Measurements from ENCODE around the gene TBCD. TPM values are rescaled to one million over a fixed set of nuclear protein-coding genes. Genes with fewer than 3 reads are reported as not detected.
"Not testable (repeated sequence)": the region's sequence is repeated elsewhere in the genome, so short reads cannot be mapped to it uniquely, and the experiment has no call there.

Gene TBCD
- polyA plus RNA-seq, 2 of the 4 experiments (the other 2 are of a cell fraction) = 33.5 to 49.1 TPM

DNA sequence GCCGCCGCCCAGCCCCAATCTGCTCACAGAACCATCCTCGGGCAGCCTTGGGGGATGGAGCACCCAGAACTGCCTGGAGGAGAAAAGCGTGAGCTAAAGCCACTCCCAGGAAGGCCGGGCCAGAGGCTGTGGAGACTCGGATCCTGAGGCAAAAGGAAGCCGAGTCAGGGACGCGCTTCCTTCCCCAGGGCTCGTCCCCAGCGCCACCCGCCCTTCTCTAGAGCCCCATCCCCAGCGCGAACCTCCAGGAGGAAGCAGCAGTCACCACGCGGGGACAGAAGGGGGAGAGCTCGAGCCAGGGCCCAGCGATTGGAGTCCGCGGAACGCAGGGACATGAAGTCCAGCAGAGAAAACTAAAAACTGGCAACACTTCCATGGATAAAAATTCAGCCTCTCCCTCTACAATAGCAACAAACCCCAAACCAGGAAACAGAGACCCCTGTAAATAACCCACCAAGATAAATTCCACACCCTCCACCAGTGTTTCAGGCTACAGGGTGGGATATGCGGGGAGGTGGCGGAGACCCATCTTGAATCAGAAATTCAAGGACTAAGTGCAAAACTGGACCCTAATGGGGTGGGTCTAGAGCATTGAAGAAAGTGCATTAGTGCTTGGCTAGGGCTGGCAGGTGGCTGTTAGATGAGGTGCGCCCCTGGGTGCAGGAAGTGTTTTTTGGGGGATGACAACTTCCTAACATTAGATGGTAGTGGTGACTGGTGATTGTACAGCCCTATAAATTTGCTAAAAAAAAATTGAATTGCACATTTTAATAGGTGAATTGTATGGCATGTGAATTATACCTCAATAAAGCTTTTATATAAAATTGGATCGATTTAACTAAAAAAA is 211.5 kb downstream of the TBCD start:
- WGBS (ENCODE audit: missing lambda C conversion rate) = 83% methylated on average over 25 of the region's 25 CpGs
- ChIA-PET POLR2A (no interaction called here), CTCF (interaction anchor here (0.8 to 0.9 kb wide), 2 partner anchors 23 to 181 kb away, joined by 3 read pairs; no protein-coding TSS in a partner anchor)
- Histone ChIP-seq H3K9me3 (no peaks in the 10 kb centered on the region), H3K4me2 (no peak overlapping the region), H3K4me1 (no peaks in the 10 kb centered on the region), H3K4me3 (no peak overlapping the region), H3K27ac (no peak overlapping the region)
- TF ChIP-seq RAD21 (conservative IDR thresholded peaks at IDR 0.05 in 1 of 2, IDR thresholded peaks at IDR 0.05 in 1 of 2) (peak in 1 of 2 experiments; percentile 44; a peak in 2 of 5 replicates), HEYL (CRISPR knock-in tag; IDR thresholded peaks at IDR 0.05) (no peak)
- FAIRE-seq (no peak), ATAC-seq (peak in 1 of 2 experiments; percentile 41; a peak in 2 of 6 replicates), DNase-seq (ENCODE audit: low read depth in 1 of 2, low spot score in 1 of 2) (peak in 1 of 2 experiments; percentile 28)

DNA sequence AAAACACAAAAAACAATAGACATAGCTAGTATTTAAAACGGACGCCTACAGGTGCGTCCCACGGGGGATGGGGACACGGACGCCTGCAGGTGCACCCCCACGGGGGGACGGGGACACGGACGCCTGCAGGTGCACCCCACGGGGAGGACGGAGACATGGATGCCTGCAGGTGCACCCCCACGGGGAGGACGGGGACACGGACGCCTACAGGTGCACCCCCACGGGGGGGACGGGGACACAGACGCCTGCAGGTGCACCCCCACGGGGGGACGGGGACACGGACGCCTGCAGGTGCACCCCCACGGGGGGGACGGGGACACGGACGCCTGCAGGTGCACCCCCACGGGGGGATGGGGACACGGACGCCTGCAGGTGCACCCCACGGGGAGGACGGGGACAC is 212.6 kb downstream of the TBCD start:
- ATAC-seq; DNase-seq (ENCODE audit: low read depth in 1 of 2, low spot score in 1 of 2); FAIRE-seq; POLR2A ChIA-PET; H3K4me1 ChIP-seq; H3K27ac ChIP-seq; H3K4me3 ChIP-seq; H3K9me3 ChIP-seq; H3K4me2 ChIP-seq: not testable (repeated sequence)
- CTCF ChIA-PET = interaction anchor here (0.8 to 0.9 kb wide), 2 partner anchors 24 to 182 kb away, joined by 3 read pairs; no protein-coding TSS in a partner anchor
- 85% methylated on average over 18 of the region's 32 CpGs for WGBS (ENCODE audit: missing lambda C conversion rate)

DNA sequence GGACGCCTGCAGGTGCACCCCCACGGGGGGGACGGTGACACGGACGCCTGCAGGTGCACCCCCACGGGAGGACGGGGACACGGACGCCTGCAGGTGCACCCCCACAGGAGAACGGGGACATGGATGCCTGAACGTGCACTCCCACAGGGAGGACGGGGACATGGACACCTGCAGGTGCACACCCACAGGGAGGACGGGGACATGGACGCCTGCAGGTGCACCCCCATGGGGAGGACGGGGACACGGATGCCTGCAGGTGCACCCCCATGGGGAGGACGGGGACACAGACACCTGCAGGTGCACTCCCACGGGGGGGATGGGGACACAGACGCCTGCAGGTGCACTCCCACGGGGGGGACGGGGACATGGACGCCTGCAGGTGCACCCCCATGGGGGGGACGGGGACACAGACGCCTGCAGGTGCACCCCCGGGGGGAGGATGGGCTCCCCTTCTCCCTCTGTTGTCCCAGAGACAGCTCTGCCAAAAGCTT is 213.0 kb downstream of the TBCD start:
- 85% methylated on average over 12 of the region's 25 CpGs for WGBS (ENCODE audit: missing lambda C conversion rate)
- H3K4me1 ChIP-seq = no peaks in the 10 kb centered on the region

DNA sequence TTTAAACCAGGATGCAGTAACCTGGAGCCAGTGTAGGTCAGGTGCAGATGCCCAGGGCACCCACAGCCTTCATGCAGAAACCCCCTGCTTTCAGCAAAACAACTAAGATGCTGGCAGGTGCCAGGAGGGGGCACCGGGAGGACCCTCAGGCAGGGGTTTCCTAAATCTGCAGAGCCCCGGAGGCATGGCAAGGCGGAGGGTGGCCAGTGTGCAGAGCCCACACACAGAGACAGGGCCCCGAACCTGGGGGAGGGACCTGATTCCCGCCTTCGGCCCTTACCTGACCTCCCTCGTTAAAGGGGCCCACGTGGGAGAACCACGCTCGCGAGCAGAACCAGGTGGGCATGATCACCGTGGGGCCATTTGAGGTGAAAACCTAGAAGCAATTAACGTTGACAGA is 213.5 kb downstream of the TBCD start:
- CTCF ChIA-PET = no interaction called here
- Histone ChIP-seq H3K4me3 (no peak overlapping the region), H3K9me3 (no peaks in the 10 kb centered on the region), H3K27ac (no peak overlapping the region), H3K4me1 (no peaks in the 10 kb centered on the region), H3K4me2 (no peak overlapping the region)
- DNase-seq (ENCODE audit: low read depth in 1 of 2, low spot score in 1 of 2) = no peak
- FAIRE-seq = no peak
- no peak for ATAC-seq
- 81% methylated on average over 13 of the region's 13 CpGs for WGBS (ENCODE audit: missing lambda C conversion rate)
- POLR2A ChIA-PET = no interaction called here
- TF ChIP-seq SREBF2 (IDR thresholded peaks at IDR 0.05) = no peak
- TF ChIP-seq, protein P1, sequence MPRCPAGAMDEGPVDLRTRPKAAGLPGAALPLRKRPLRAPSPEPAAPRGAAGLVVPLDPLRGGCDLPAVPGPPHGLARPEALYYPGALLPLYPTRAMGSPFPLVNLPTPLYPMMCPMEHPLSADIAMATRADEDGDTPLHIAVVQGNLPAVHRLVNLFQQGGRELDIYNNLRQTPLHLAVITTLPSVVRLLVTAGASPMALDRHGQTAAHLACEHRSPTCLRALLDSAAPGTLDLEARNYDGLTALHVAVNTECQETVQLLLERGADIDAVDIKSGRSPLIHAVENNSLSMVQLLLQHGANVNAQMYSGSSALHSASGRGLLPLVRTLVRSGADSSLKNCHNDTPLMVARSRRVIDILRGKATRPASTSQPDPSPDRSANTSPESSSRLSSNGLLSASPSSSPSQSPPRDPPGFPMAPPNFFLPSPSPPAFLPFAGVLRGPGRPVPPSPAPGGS (IDR thresholded peaks at IDR 0.05) = no peak
- TF ChIP-seq, protein P2, sequence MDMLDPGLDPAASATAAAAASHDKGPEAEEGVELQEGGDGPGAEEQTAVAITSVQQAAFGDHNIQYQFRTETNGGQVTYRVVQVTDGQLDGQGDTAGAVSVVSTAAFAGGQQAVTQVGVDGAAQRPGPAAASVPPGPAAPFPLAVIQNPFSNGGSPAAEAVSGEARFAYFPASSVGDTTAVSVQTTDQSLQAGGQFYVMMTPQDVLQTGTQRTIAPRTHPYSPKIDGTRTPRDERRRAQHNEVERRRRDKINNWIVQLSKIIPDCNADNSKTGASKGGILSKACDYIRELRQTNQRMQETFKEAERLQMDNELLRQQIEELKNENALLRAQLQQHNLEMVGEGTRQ (IDR thresholded peaks at IDR 0.05) = no peak
- TF ChIP-seq TFCP2L1 (CRISPR knock-in tag; IDR thresholded peaks at IDR 0.05) = no peak
- no peak for TF ChIP-seq CEBPB (IDR thresholded peaks at IDR 0.05)
- TF ChIP-seq EP300 (IDR thresholded peaks at IDR 0.05) = no peak
- no peak for TF ChIP-seq CBX8 (IDR thresholded peaks at IDR 0.05)
- TF ChIP-seq EHMT2 (IDR thresholded peaks at IDR 0.05; ENCODE audit: low read depth) = no peak
- TF ChIP-seq MAZ (IDR thresholded peaks at IDR 0.05; ENCODE audit: borderline replicate concordance, low read depth, low read length) = no peak
- no peak for TF ChIP-seq TP53 (CRISPR knock-in tag; IDR thresholded peaks at IDR 0.05)
- no peak for TF ChIP-seq ZFP36 (IDR thresholded peaks at IDR 0.05; ENCODE audit: borderline replicate concordance, partially characterized antibody)

More for the DNA sequence above, 213.0 kb downstream of the TBCD start:
- POLR2A ChIA-PET = no interaction called here
- ATAC-seq = no peak
- DNase-seq (ENCODE audit: low read depth in 1 of 2, low spot score in 1 of 2) = no peak
- H3K4me2 ChIP-seq = no peak overlapping the region
- CTCF ChIA-PET = no interaction called here
- H3K27ac ChIP-seq = no peak overlapping the region
- TF ChIP-seq ZC3H11A (IDR thresholded peaks at IDR 0.05) (no peak), NFE2L2 (conservative IDR thresholded peaks at IDR 0.05; ENCODE audit: low read length) (no peak), POLR2AphosphoS2 (conservative IDR thresholded peaks at IDR 0.05; ENCODE audit: low read length) (no peak)
- no peak overlapping the region for H3K4me3 ChIP-seq
- FAIRE-seq = no peak
- no peaks in the 10 kb centered on the region for H3K9me3 ChIP-seq
